Left kidney (tissue), 8 donors: Measurements from ENCODE around the gene MRPL52. TPM values are rescaled to one million over a fixed set of nuclear protein-coding genes. Genes with fewer than 3 reads are reported as not detected.
"Not testable (repeated sequence)": the region's sequence is repeated elsewhere in the genome, so short reads cannot be mapped to it uniquely, and the experiment has no call there.

Experiments used
- DNase-seq: peaks from one replicate; pipeline ENCODE4 v3.0.0-alpha.2; 2013
- long read RNA-seq, 8 donors: transcript quantifications; one replicate each; lab custom pipeline, GENCODE V29; 2026
- polyA plus RNA-seq: library from polyadenylated mRNA; unstranded; fragments of 120-200 nt; gene quantifications from one replicate; pipeline ENCODE4 v1.2.1, GENCODE V29; 2013; ENCODE audit not compliant: insufficient read length

The MRPL52 gene
- polyA plus RNA-seq: 81.9 TPM
- long read RNA-seq, donor 1, transcript MRPL52-202 (5 exons, 1,118 nt): major isoform, 24 of 71 reads
- long read RNA-seq, donor 1, transcript MRPL52-215 (5 exons, 398 nt): minor isoform, 15 of 71 reads
- long read RNA-seq, donor 1, transcript MRPL52-210 (4 exons, 895 nt): minor isoform, 10 of 71 reads
- long read RNA-seq, donor 1, transcript MRPL52-203 (5 exons, 1,111 nt): minor isoform, 12 of 71 reads
- long read RNA-seq, donor 1, partial matches to known transcripts: 0 of 71 reads
- long read RNA-seq, donor 1, other reads (novel, unspliced or antisense): 0 of 71 reads
- long read RNA-seq, donor 2, transcript MRPL52-210 (4 exons, 895 nt): minor isoform, 5 of 66 reads
- long read RNA-seq, donor 2, transcript MRPL52-203 (5 exons, 1,111 nt): minor isoform, 22 of 66 reads
- long read RNA-seq, donor 2, transcript MRPL52-202 (5 exons, 1,118 nt): major isoform, 27 of 66 reads
- long read RNA-seq, donor 2, partial matches to known transcripts: 0 of 66 reads
- long read RNA-seq, donor 2, other reads (novel, unspliced or antisense): 0 of 66 reads
- long read RNA-seq, donor 3, transcript MRPL52-203 (5 exons, 1,111 nt): minor isoform, 8 of 40 reads
- long read RNA-seq, donor 3, transcript MRPL52-210 (4 exons, 895 nt): minor isoform, 6 of 40 reads
- long read RNA-seq, donor 3, transcript MRPL52-202 (5 exons, 1,118 nt): major isoform, 13 of 40 reads
- long read RNA-seq, donor 3, partial matches to known transcripts: 0 of 40 reads
- long read RNA-seq, donor 3, other reads (novel, unspliced or antisense): 0 of 40 reads
- long read RNA-seq, donor 4, transcript MRPL52-202 (5 exons, 1,118 nt): major isoform, 6 of 21 reads
- long read RNA-seq, donor 4, transcript MRPL52-203 (5 exons, 1,111 nt): minor isoform, 5 of 21 reads
- long read RNA-seq, donor 4, partial matches to known transcripts: 0 of 21 reads
- long read RNA-seq, donor 4, other reads (novel, unspliced or antisense): 0 of 21 reads
- long read RNA-seq, donor 5, transcript MRPL52-215 (5 exons, 398 nt): minor isoform, 12 of 113 reads
- long read RNA-seq, donor 5, transcript MRPL52-210 (4 exons, 895 nt): minor isoform, 9 of 113 reads
- long read RNA-seq, donor 5, transcript MRPL52-202 (5 exons, 1,118 nt): major isoform, 45 of 113 reads
- long read RNA-seq, donor 5, transcript MRPL52-203 (5 exons, 1,111 nt): minor isoform, 30 of 113 reads
- long read RNA-seq, donor 5, partial matches to known transcripts: 0 of 113 reads
- long read RNA-seq, donor 5, other reads (novel, unspliced or antisense): 0 of 113 reads
- long read RNA-seq, donor 6, transcript MRPL52-215 (5 exons, 398 nt): minor isoform, 9 of 78 reads
- long read RNA-seq, donor 6, transcript MRPL52-202 (5 exons, 1,118 nt): major isoform, 37 of 78 reads
- long read RNA-seq, donor 6, transcript MRPL52-203 (5 exons, 1,111 nt): minor isoform, 15 of 78 reads
- long read RNA-seq, donor 6, transcript MRPL52-210 (4 exons, 895 nt): minor isoform, 5 of 78 reads
- long read RNA-seq, donor 6, partial matches to known transcripts: 0 of 78 reads
- long read RNA-seq, donor 6, other reads (novel, unspliced or antisense): 0 of 78 reads
- long read RNA-seq, donor 7, transcript MRPL52-215 (5 exons, 398 nt): minor isoform, 15 of 106 reads
- long read RNA-seq, donor 7, transcript MRPL52-209 (2 exons, 327 nt): minor isoform, 10 of 106 reads
- long read RNA-seq, donor 7, transcript MRPL52-202 (5 exons, 1,118 nt): major isoform, 35 of 106 reads
- long read RNA-seq, donor 7, transcript MRPL52-203 (5 exons, 1,111 nt): minor isoform, 29 of 106 reads
- long read RNA-seq, donor 7, partial matches to known transcripts: 0 of 106 reads
- long read RNA-seq, donor 7, other reads (novel, unspliced or antisense): 0 of 106 reads
- long read RNA-seq, donor 8, transcript MRPL52-203 (5 exons, 1,111 nt): minor isoform, 6 of 26 reads
- long read RNA-seq, donor 8, transcript MRPL52-202 (5 exons, 1,118 nt): major isoform, 12 of 26 reads
- long read RNA-seq, donor 8, partial matches to known transcripts: 0 of 26 reads
- long read RNA-seq, donor 8, other reads (novel, unspliced or antisense): 0 of 26 reads

- peak; percentile 89 for DNase-seq
Observed at GRCh38 chr14:22829661-22830442, at the start of gene MRPL52. Gene MRPL52, plus strand, starts transcription at chr14:22829887. Its CDS starts 26 bp downstream, at chr14:22829913.

- DNase-seq: no peak
Observed at GRCh38 chr14:22780105-22780679, 49.5 kb upstream of the MRPL52 start.

- no peak for DNase-seq
Observed at GRCh38 chr14:22780941-22781300, 48.8 kb upstream of the MRPL52 start.

- no peak for DNase-seq
Observed at GRCh38 chr14:22781301-22781991, 48.2 kb upstream of the MRPL52 start.

GRCh38 chr14:22786685-22787084, 43.0 kb upstream of the MRPL52 start:
- no peak for DNase-seq

- DNase-seq: no peak
Observed at GRCh38 chr14:22791301-22791700, 38.4 kb upstream of the MRPL52 start.

- DNase-seq: no peak
Observed at GRCh38 chr14:22792158-22792557, 37.5 kb upstream of the MRPL52 start.

- DNase-seq: not testable (repeated sequence)
Observed at GRCh38 chr14:22793550-22793949, 36.1 kb upstream of the MRPL52 start.

- DNase-seq: no peak
Observed at GRCh38 chr14:22793976-22794375, 35.7 kb upstream of the MRPL52 start.

- no peak for DNase-seq
Observed at GRCh38 chr14:22794551-22794951, 35.1 kb upstream of the MRPL52 start.

GRCh38 chr14:22796087-22796707, 33.5 kb upstream of the MRPL52 start:
- no peak for DNase-seq

- no peak for DNase-seq
Observed at GRCh38 chr14:22797017-22797917, 32.4 kb upstream of the MRPL52 start.

- DNase-seq: no peak
Observed at GRCh38 chr14:22798528-22798927, 31.2 kb upstream of the MRPL52 start.

- no peak for DNase-seq
Observed at GRCh38 chr14:22800346-22800745, 29.3 kb upstream of the MRPL52 start.

- DNase-seq: no peak
Observed at GRCh38 chr14:22801716-22802115, 28.0 kb upstream of the MRPL52 start.

GRCh38 chr14:22802860-22803686, 26.6 kb upstream of the MRPL52 start:
- no peak for DNase-seq
